ENCODE measurements around the gene HBD. TPM values are rescaled to one million over a fixed set of nuclear protein-coding genes. Genes with fewer than 3 reads are reported as not detected.

Gene HBD
- total and polyA plus RNA-seq, 9 of the 15 experiments (the other 6 are each of a cell fraction or from before 2014, with no cell fraction given), result 11.8 to 169 (median 36.0) TPM

- TF ChIP-seq ATF3 (IDR thresholded peaks at IDR 0.05), result 0 out of 2 replicates have a peak, but pooled peaks have one; percentile 29
- TF ChIP-seq ATF3 (CRISPR knock-in tag; conservative IDR thresholded peaks at IDR 0.05), result no peak
- no peak for TF ChIP-seq ELF2 (CRISPR knock-in tag; IDR thresholded peaks at IDR 0.05)
- no peak for TF ChIP-seq FIP1L1 (IDR thresholded peaks at IDR 0.05; ENCODE audit: low read depth, low read length, poor library complexity, severe bottlenecking)
- 0 out of 2 replicates have a peak, but pooled peaks have one; percentile 45 for TF ChIP-seq GATAD2A (IDR thresholded peaks at IDR 0.05)
- peak; percentile 36; the same call in 1 of the 2 replicates for TF ChIP-seq AFF4 (CRISPR knock-in tag; IDR thresholded peaks at IDR 0.05)
- no peak for TF ChIP-seq BRCA1 (IDR thresholded peaks at IDR 0.05)
- no peak for TF ChIP-seq BRCA1 (CRISPR knock-in tag; IDR thresholded peaks at IDR 0.05)
- 0 out of 4 replicates have a peak, but pooled peaks of 1 of the 2 experiments have one; percentile 34 for TF ChIP-seq BCLAF1 (IDR thresholded peaks at IDR 0.05; ENCODE audit: borderline replicate concordance in 1 of 2, control insufficient read depth in 1 of 2, low read depth in 2 of 2, low read length in 1 of 2)
- TF ChIP-seq ZBTB12 (CRISPR knock-in tag; IDR thresholded peaks at IDR 0.05), result no peak
- TF ChIP-seq HIVEP1 (CRISPR knock-in tag; IDR thresholded peaks at IDR 0.05), result no peak
- no peak for TF ChIP-seq ZNF224 (CRISPR knock-in tag; IDR thresholded peaks at IDR 0.05)
- TF ChIP-seq BRD9 (IDR thresholded peaks at IDR 0.05; ENCODE audit: low read depth, partially characterized antibody), result no peak
- 0 out of 2 replicates have a peak, but pooled peaks have one; percentile 23 for TF ChIP-seq SOX6 (IDR thresholded peaks at IDR 0.05)
- no peak for TF ChIP-seq ZNF778 (CRISPR knock-in tag; IDR thresholded peaks at IDR 0.05)
- peak; percentile 35 for TF ChIP-seq NCOR1 (IDR thresholded peaks at IDR 0.05)
These were observed 8.9 kb upstream of the HBD start (continued) for GRCh38 chr11:5242933-5243815.

Data from K562 (cell line).